NCI-H146 treated with DMSO at 0.1 percent for 48 hours (cell line): ENCODE results near the gene ARGLU1.

Experiments
- DNase-seq: peaks from one replicate; lab custom pipeline; 2025; ENCODE audit not compliant: unreplicated experiment; lab: John Stamatoyannopoulos, UW

Gene ARGLU1

DNA sequence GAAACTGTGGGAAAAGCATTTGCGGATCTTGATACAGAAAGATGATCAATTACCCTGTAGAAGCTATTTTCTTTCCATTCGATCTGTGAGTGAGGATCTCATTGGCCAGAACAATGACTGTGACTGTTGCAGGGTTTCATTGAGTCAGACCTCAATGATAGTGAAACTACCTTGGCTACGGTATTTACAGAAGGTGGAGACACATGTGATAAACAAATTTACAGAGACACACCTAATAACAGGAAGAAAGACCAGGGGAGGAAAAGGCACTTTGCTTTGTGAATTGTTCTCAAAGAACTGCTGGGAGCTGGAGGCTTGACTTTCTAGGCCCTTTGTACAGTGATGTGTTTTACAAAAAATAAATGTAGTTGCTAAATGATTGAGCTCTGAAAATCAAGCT is 19.9 kb upstream of the ARGLU1 start:
- DNase-seq = no peak

DNA sequence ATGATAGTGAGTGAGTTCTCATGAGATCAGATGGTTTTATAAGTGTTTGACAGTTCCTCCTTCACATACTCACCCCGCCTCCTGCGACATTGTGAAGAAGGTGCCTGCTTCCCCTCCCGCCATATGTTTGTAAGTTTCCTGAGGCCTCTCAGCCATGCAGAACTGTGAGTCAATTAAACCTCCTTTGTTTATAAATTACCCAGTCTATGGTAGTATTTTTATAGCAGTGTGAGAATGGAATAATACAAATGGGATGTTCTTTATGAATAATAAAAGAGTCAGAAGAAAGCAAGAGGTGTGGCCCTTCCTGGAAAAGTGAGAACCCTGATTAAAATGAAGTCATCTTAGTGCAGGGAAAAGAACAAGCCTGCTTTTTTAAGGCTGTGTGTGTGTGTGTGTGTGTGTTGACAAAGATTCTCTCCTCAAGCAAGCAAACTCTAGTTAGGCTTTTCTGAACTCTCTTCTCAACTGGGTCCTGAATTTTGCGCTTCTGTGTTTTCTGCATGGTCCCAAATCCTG is 18.8 kb upstream of the ARGLU1 start:
- DNase-seq = no peak

DNA sequence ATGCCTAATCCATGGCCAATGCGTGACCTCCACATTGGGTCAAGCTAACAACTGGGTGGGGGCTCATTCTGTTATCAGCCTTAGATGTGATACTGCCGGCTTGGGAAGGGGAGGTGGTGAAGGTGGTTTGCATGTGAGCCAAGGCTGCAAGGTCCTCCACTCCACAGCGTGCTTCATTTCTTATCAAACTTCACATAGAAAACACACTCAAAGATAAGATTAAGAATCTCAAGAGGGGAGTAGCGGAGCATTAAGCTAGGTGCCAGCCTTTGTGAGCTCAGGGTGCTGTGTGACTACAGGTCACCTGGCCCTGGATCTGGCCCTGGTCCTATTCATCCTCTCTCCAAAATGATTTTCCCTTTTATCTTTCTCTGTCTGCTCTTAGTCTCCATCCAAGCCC is 13.3 kb upstream of the ARGLU1 start:
- no peak for DNase-seq

DNA sequence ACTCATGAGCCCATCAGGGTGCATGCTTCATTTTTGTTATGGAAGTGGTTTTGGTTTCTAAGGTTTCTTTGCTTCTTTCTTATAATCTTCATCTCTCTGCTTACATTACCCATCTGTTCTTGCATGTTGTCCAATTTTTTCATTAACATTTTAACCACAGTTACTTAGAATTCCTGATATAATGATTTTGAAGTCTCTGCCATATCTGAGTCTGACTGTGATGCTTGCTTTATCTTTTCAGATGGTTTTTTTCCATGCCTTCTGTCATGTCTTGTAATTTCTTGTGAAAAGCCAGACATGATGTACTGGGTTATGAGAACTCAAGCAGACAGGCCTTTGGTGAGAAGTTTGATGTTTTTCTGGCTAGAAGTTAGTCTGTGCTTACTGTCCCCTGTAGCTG is 8.0 kb upstream of the ARGLU1 start:
- no peak for DNase-seq

DNA sequence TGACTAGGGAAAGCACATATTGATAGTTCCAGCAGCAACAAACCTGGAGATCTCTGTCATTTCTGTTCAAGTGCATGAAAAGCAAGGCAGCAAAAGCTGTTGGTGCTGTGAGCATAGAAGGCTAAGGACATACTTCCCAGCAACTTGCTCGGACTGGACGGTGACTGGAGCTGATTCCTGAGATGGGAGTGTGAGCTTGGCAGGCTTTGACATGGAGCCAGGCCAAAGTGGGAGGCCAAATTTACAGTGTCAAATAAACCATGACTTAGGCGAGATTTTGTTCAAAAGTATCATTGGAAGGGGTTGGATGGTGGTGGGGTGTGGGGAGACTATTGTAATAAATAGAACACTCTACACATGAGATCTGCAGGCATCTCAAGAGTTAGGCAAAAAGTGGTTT is 5.9 kb upstream of the ARGLU1 start:
- no peak for DNase-seq

DNA sequence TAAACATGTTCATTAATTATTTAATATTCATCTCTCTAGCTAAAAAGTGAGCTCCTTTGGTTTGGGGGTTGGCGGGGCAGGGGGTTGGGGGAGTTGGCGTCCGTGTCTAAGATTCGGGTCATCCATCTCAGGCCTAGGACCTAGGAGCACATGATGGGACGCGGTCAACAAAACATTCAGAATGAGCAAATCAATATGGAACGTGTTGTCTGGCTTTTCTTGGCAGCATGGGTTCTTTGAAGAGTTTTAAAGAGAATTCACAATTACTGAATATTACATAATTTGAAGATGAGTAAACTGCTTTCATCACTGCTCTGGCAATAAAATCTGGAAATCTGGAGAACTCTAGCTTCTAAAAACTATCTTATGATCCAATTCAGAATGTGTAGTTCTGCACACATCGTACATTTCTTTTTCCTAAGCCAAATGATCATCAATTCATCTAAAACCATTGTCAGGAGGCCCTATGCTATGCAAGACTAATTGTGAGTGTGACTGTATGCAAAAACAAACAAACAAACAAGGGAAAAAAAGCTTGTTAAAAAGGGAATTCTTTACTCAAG is 5.4 kb upstream of the ARGLU1 start:
- DNase-seq = no peak

DNA sequence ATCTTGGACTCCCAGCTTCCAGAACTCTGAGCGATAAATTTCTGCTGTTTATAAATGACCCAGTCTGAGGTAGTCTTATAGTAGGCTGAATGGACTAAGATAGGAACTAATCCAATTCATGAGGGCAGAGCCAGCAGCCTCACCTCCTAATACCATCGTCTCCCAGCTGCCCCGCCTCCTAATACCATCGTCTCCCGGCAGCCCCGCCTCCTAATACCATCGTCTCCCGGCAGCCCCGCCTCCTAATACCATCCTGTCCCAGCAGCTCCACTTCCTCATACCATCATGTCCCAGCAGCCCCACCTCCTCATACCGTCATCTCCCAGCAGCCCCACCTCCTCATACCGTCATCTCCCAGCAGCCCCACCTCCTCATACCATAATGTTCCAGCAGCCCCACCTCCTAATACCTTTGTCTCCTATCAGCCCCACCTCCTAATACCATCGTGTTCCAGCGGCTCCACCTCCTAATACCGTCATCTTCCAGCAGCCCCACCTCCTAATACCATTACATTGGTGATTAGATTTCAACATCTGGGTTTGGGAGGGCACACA is 2.4 kb upstream of the ARGLU1 start:
- peak; percentile 62 for DNase-seq

DNA sequence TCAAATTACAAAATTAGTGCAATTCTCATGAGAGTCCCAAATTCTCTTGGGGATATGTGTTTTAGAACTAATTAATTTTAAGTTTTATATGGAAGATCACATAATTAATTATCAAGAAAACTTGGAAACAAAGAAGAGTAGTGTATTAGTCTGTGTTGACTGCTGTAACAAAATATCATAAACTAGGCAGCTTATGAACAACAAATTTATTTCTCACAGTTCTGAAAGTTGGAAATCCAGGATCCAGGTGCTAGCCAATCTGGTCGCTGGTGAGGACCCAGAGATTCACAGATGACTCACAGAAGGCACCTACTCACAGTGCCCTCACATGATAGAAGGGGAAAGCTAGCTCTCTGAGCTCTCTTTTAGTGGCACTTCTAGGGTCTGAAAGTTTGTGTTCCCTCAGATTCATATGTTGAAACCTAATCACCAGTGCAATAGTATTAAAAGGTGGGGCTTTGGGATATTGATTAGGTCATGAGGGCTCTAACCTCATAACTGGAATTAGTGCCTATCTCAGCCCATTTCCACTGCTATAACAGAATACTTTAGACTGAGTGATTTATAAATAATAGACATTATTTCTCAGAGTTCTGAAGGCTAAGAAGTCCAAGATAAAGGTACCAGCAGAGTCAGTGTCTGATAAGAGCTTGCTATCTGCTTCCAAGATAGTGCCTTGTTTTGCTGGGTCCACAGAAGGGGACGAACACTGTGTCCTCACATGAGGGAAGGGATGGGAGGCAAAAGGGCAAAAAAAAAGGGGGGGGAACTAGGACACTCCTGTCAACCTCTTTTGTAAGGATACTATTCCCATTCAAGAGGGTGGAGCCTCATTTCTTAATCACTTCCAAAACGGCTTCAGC is 1.5 kb upstream of the ARGLU1 start:
- no peak for DNase-seq

DNA sequence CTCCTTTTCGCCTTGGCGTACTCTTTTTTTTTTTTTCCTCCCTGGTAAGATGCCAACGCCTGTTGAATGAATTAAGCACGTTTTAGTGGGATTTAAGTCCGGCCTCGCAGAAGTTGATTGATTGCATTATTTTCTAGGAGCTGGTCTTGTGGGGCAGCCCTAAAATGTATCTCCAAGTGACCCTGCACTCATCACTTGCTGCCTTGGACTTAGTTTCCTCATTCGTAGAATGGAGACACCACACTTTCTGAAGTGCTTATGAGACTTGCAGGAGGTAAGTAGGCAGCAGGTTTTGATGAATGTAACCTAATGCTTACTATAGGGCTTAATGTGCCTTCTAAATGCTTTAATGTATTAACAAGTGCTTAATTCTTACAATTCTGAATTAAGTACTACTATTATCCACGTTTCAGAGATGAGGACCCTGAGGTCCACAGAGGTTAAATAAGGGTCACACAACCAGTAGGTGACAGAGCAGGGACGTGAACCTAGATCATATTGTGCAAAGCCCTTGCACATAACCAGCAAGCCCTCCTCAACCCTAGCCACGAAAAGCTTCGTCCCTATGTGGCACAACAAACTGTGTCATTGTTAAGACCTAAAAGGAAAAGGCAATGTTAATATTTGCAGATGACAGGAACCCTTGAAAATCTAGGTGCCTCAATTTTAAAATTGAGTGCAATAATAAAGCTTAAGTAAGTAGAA is 514 bp upstream of the ARGLU1 start:
- DNase-seq = no peak

DNA sequence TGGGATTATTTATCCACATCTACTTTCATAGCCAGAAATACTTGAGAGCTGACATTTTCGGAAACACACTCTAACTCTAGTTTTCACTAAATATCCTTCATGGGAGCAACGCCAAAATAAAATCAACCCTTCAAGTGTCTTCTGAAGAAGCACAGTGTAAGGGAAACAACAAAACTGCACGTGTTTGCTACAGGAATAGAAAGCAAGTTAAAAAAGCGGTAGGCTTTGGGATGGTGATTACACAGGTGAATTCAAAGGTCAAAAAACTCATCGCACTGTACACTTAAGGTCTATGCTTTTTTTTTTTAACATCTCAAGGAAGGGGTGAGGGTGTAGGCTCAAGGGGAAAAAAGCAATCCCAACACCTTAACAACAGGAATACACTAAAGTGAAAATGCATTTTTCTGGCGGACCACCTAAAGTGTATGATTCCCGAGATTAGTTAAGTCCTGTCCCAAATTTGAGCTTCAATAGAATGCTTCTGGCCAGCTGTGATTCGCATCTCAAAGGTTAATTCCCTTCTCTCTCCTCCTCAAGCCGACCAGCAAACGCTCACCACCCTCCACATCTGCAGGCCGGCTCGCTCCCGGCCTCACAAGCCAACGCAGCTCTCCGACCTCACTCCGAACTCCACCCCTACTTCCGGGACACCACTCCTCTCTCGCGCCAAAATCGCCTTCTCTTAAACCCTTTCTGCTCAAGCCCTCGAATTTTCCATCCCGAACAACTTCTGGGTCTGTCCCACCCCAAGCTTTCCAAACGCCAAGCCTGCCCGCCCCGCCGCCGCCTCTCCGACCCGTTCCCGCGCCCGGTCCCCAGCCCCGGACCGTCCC is 1.1 kb downstream of the ARGLU1 start:
- DNase-seq = peak; percentile 54

DNA sequence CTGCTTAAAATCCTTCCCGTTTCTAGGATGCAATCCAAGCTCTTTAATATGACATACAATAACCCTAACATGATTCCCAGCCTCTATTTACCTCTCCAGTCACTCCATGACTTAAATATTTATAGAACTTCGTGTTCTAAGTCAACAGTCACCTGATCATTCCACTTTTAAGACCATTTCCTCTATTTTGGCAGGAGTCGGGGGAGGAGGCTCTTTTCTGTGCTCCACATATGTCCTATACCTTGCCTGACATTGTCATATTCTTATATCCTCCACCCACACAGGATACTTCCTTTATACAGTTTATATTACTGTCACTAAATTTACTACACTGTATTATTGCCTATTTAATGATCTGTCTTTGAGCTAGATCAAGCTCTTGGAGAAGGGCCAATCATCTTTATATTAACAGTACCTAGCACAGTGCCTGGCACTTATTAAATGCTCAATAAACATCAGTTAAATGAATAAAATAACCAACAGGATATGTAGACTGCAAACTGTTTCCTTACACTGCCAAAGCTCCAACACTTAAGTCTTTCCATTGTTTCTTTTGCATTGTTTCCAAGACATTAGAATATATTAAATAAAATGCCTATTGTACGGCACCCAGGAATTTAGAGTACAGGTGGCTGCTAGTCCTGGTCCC is 2.7 kb downstream of the ARGLU1 start:
- DNase-seq = no peak

DNA sequence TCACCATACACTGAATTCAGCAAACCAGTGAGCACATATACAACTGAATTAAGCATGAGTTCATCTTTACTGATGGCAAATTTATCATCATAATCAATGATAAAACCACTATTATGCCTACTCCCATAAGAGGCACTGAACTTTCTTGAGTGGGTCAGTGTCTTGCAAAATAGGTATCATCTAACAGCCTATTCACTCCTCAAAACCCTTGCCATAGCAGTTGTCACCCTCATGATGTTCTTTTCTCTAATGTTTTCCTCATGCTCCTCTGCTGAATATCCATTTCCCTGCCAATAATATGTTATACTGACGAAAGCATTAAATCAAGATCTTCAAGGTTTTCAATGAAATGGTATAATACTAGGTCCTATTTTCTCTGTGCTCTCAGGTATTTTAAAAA is 5.6 kb downstream of the ARGLU1 start:
- no peak for DNase-seq

DNA sequence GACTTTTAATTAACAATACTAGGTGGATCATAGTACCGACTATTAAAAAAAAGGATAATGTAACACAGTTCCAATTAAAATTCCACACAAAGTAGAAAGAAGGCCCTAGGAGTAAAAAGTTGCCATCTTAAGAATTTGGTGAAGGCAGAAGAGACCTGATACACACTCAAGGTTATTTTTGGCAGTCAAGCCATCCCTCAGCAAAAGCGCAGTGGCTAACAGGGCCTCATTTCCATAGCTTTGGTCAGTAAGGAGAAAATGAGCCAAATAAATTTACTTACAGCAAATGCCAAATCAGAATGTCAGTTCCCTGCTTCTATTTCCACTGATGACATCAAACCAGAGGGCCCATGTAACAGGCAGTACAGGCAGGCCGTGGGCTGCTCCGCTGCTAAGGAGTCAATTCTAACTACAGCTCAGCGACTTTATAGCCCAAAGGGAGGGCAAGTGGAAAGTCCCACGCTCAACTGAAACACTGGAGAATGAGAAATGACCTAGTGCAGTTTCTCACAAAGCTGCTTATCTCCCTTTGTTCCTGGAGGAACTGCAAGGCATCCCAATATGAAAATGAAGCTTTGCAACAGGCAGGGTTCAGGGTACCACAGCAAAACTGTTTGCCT is 6.3 kb downstream of the ARGLU1 start:
- DNase-seq = no peak

DNA sequence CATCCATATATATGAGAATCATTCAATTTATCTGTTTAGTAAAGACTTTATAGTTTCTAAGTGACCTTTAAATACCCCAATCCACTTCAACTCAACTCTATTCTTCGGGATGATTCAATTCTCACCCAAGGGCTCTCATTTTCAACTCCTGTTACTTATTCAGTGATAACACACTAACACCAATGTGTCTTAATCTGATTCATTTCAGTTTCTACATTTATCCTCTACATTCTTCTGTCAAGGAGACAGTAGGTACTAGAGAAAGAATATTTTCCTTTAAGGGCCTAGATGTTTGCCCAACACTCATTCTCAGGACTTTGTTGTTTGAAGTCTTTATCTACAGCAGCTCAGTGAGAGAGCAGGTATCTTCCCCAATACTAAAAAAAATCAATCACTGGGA is 7.1 kb downstream of the ARGLU1 start:
- DNase-seq = no peak

DNA sequence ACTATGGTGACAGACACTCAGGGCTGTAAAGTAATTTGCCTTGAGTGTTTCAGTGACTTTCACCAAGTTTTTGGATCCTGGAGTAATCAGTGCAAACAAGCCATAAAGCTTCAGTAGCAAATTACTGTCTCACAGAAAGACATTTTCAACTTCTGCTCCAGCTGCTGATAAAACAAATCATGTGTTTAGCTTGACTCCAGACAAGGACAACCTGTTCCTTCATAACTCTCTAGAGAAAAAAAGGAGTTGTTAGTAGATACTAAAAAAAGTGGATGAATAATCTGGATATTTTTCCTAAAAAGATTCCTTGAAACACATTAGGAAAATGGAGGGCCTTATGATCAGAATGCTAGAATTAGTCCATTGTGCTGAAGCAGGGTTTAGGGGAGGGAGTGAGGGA is 9.4 kb downstream of the ARGLU1 start:
- DNase-seq = no peak

DNA sequence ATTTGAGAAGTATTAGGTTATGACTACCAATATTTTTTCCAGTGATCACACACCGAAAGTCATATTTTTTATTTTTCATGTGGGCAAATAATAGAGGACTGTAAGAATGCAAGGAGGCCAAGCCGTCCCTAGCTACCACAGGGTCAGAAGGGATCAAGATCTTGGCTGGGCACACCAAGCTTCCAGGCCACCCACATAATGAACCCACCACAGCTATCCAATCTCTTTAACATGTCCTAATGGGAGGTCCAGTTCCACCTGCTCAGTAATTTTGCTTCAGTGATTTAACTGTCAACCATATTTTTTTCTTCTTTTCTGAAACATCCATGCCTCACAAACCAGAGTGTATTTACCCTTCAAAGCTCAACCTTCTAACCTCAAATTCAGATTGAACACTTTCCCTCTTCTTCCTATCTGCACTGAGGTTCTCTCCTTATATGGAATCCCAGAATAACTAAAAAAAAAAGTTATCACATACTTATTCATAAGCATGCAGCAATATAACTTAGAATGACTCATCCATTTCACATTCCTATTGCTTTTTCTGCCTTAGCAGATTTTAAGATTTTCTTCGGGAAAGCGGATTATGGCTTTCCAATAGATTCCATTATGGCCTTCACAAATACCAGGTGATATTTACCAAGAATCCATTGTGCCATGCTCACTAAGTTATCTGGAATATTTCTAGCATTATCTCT is 12.2 kb downstream of the ARGLU1 start:
- no peak for DNase-seq

DNA sequence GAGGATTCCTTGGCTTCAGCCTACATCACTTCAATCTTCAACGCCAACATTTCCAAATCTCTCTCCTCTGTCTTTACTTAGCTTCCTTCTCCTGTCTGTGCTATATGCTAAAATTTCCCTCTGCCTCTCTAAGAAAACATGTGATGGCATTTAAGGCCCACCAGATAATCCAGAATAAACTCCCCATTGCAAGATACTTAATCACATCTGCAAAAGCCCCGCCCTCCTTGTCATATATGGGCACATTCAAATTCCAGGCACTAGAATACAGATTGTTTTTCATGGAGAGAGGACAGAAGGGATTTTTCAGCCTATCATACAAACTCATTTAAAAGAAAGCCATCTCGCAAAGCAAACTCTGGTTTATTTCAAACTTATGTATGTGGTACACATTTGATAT is 16.2 kb downstream of the ARGLU1 start:
- no peak for DNase-seq

DNA sequence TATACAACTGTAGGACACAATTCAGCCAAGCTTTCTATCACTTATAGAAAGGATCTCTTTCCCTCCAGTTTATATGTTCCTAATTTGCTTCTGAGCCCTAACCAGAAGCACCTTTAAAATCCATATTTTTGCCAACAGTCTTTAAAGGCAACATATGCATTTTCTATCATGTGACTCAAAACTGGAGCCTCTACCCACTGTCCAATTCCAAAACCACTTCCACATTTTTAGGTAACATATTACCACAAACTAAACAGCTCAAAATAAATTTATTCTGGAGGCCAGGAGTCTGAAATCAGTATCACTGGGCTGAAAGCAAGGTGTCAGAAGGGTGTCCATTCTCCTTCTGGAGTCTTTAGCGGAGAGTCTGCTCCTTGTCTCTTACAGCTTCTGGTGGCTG is 16.6 kb downstream of the ARGLU1 start:
- DNase-seq = no peak

DNA sequence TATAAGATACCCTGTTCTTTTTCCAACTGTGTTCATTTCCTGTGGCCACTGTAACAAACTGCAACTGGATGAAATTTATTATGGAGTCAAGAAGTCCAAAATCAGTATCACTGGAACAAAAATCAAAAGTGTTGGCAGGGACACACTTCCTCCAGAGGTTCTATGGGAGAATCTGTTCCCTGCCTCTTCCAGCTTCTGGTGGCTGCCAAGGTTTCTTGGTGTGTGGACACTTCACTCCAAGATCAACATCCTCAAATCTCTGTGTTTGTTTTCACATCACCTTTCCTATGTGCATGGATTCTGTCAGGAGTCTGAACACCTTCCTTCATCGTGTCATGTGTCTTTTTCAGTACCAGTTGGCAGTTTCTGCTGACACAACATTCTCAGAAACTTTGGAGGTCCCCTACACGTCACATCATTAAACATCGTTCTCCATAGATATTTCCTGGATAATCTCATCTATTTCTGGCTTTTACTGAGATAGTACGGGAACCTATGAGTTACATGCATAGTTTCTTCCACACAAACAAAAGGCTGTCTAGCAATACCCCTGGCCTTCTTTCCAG is 17.3 kb downstream of the ARGLU1 start:
- no peak for DNase-seq
